Measurements from ENCODE around the gene PUS1.

Gene PUS1

GRCh38 chr12:131897276-131897675 lies 31.8 kb upstream of the PUS1 start:
- no peak for TF ChIP-seq CTCF (conservative IDR thresholded peaks at IDR 0.05)
- H3K27ac ChIP-seq, result peak overlapping the region; percentile 93

GRCh38 chr12:131897875-131898274 lies 31.2 kb upstream of the PUS1 start:
- no peak for TF ChIP-seq CTCF (conservative IDR thresholded peaks at IDR 0.05)
- peak overlapping the region; percentile 93 for H3K27ac ChIP-seq

- TF ChIP-seq CTCF (conservative IDR thresholded peaks at IDR 0.05), result no peak
- no peak overlapping the region for H3K27ac ChIP-seq
These were observed 28.7 kb upstream of the PUS1 start for GRCh38 chr12:131900397-131900796.

GRCh38 chr12:131901431-131902331 lies 27.4 kb upstream of the PUS1 start:
- no peak overlapping the region; the same call in 1 of the 2 replicates for H3K27ac ChIP-seq
- no peak for TF ChIP-seq CTCF (conservative IDR thresholded peaks at IDR 0.05)

GRCh38 chr12:131902332-131903241 lies 26.5 kb upstream of the PUS1 start:
- H3K27ac ChIP-seq, result no peak overlapping the region; the same call in 1 of the 2 replicates
- no peak for TF ChIP-seq CTCF (conservative IDR thresholded peaks at IDR 0.05)

GRCh38 chr12:131903270-131904255 lies 25.5 kb upstream of the PUS1 start:
- no peak for TF ChIP-seq CTCF (conservative IDR thresholded peaks at IDR 0.05)
- H3K27ac ChIP-seq, result no peak overlapping the region; the same call in 1 of the 2 replicates
